22Rv1 (cell line): ENCODE results near the gene SRSF10.
A peak's percentile ranks its signal among the peaks of the same experiment; 100 is the strongest.

Experiments
- H3K27ac ChIP-seq: fragments of 450-650 bp; 2 replicates; pipeline ENCODE4 v1.5.1; 2017
- ZFX ChIP-seq: fragments of 450-650 bp; IDR thresholded peaks from 2 replicates; pipeline ENCODE4 v1.6.1; 2017; ENCODE audit warnings: antibody characterized with exemption, borderline replicate concordance
- TF ChIP-seq, protein P1 (sequence below): fragments of 450-650 bp; IDR thresholded peaks from 2 replicates; pipeline ENCODE4 v1.5.1; 2017; ENCODE audit warnings: mild to moderate bottlenecking

Gene SRSF10

DNA sequence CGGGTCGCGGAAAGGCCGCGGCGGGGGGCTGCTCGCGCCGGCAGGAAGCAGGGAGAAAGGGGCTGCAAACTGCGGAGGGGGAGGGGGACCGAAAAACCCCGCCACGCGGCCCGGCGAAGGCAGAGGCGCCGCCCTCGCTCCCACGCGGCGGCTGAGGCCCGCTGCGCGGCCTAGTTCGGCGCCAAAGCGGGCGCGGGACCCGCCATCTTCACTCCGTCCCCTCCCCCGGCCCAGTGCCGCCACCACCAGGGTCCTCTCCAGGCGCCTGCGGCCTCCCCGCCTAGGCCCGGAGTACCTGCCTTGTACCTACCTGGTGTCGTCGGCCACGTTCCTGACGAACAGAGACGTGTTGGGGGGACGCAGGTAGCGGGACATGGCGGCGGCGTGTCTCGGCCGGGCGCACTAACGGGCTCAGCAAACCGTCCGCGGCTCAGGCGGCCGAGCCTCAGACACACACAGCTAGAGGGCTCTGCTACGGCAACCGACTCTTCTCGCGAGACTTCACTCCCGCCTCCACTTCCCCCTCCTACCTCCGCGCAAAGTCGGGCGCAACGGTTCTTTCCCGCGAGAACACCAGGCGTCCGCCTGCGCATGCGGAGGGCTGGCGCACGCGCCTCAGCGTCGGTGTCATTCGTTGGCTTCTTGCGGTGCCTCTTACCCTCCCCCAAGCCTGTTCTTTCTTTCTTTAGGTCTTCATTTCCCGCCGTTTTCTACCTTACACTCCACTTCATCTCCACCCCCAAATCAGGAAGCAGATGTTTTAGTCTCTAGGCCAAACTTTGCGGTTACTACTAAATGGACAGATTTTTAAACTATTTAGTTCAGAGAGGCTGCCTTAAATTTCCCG is at the start of gene SRSF10:
Gene SRSF10, minus strand, starts transcription at position 447 of the 847 bp plus-strand sequence. Its CDS starts 72 bp downstream, at position 375.
- TF ChIP-seq ZFX: 0 out of 2 replicates have a peak, but pooled peaks have one; percentile 57
- TF ChIP-seq, protein P1, sequence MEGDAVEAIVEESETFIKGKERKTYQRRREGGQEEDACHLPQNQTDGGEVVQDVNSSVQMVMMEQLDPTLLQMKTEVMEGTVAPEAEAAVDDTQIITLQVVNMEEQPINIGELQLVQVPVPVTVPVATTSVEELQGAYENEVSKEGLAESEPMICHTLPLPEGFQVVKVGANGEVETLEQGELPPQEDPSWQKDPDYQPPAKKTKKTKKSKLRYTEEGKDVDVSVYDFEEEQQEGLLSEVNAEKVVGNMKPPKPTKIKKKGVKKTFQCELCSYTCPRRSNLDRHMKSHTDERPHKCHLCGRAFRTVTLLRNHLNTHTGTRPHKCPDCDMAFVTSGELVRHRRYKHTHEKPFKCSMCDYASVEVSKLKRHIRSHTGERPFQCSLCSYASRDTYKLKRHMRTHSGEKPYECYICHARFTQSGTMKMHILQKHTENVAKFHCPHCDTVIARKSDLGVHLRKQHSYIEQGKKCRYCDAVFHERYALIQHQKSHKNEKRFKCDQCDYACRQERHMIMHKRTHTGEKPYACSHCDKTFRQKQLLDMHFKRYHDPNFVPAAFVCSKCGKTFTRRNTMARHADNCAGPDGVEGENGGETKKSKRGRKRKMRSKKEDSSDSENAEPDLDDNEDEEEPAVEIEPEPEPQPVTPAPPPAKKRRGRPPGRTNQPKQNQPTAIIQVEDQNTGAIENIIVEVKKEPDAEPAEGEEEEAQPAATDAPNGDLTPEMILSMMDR: peak; percentile 54
- H3K27ac ChIP-seq: peak within 1 kb of the TSS; percentile 90

DNA sequence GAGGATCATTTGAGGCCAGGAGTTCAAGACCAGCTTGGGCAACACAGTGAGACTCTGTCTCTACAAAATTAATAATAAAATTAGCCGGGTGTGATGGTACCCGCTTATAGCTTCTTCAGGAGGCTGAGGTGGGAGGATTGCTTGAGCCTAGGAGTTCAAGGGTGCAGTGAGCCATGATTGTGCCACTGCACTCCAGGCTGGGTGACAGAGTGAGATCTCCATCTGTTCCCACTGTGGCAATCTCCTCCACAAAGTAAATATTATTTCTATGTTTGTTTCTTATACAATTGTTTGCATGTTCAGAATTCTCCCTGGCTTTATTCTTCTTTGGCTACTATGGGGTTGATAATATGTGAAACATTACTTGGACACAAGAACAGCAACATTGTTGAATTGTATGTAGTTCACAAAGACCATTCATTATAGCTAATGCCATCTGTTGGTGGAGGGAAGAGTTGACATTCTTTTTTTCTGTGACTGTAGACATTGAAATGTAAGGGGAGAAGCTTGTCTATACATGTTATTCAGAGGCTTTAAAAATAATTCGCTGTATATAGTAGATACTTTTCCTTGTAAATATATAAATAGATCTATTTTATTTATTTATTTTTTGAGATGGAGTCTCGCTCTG is 47.8 kb upstream of the SRSF10 start:
- no peak for TF ChIP-seq ZFX
- TF ChIP-seq, protein P1: peak; percentile 77
- H3K27ac ChIP-seq: no peak overlapping the region

DNA sequence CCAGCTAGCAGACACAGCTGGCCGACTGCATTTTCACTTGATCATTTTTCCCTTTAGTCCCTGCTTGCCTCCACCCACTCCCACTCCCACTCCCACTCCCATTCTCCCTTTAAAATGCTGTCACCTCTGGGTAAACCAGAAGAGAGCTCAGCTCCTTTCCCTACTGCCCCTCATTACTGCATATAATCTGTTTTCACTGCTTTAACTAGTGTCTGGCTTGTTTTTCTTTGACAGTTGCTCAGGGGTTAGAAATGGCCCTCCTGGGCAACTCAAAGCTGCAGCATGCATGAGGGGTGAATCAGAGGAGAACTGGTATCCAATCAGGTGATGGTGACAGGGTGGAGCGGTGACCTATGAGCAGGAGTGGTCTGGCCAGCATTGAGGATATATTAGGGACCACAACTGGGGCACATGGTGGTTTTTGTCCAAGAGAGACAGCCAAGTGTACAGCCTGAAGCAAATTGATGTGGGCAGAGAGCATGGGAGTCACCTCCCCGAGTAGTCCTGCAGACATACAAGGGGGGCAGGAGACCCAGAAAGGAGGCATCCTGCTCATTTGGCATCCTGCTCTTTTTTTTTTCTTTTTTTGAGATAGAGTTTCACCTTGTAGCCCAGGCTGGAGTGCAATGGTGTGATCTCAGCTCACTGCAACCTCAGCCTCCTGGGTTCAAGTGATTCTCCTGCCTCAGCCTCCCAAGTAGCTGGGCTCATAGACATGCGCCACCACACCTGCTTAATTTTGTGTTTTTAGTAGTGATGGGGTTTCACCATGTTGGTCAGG is 42.6 kb upstream of the SRSF10 start:
- H3K27ac ChIP-seq: peak overlapping the region; percentile 7; the same call in 1 of the 2 replicates
- TF ChIP-seq ZFX: no peak
- TF ChIP-seq, protein P1: no peak

DNA sequence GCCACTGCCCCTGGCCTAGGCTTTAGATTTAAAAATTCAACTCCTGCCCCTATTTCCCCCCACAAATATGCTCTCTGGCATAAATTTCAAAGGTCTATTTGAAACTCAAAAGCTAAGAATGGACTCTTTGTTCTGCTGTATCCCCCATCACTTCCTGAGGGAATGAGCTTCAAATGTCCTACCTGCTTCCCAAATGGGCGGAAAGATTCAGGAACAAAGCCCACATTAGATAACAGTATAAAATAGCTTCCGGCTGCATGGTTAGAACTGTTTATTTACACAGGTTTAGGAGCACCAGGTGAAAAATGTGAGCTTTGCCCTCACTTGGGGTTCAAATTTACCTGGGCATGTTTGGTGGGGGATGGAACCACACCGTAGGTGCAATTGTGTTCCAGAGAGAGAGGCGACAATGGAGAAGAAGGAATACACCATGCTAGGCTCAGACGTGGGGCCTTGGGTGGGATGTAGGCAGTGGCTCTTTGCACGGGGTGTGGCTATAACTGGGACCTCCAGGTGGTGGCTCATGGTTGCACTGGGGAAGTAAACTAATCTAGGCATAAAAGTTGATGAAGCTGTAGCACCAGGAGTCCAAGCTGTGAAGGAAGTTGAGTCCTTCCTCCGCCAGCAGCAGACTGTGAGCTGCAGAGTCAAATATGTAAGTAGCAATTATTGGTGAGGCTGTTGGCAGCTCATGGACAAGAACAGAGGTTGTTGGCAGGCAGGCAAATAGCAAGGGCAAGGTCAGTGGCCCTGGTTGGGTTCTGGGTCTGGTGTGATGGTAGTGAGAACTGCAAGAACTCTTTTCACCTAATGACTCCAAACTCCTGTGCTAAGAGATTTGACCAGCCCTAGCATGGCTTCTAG is 41.5 kb upstream of the SRSF10 start:
- peak overlapping the region; percentile 7; the same call in 1 of the 2 replicates for H3K27ac ChIP-seq
- TF ChIP-seq, protein P1: no peak
- no peak for TF ChIP-seq ZFX

DNA sequence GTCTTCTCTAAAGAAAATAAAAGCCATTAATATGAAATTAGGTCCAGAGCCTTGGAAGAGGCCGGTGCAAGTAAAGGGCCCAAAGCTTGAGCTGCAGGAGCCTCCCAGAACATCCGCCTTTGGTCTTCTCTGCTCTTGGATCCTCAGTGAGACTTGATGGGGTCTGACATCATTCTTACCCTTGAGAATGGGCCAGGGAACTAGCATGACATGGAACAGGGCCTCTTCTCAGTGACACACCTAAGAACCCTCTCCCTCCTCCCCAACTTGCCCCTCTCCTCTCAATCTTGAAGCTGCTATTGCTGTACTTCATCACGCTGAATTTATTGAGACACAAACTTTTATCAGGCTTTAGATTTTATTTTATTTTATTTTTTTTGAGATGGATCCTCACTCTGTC is 40.3 kb upstream of the SRSF10 start:
- no peak for TF ChIP-seq ZFX
- TF ChIP-seq, protein P1: no peak
- H3K27ac ChIP-seq: peak overlapping the region; percentile 96; the same call in 1 of the 2 replicates

DNA sequence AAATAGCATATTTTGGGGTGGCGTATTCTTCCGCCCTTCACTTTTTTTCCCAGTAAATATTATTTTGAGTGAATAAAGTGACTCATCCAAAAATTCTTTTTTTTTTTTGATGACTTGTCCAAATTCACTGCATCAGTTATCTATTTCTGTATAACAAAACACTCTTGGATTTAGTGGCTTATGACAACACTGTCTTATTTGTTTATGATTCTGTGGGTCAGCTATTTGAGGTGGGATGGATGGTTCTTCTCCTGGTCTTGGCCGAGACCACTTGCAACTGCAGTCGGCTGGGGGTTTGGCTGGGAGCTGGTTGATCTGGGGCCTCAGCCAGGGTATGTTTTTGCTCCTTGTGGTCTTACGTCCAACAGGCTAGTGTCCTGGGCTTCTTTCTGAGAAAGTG is 39.9 kb upstream of the SRSF10 start:
- H3K27ac ChIP-seq: peak overlapping the region; percentile 96
- no peak for TF ChIP-seq ZFX
- TF ChIP-seq, protein P1: no peak
